HG03025 (cell line): Measurements from ENCODE around the gene ELAC2.
A peak's percentile ranks its signal among the peaks of the same experiment; 100 is the strongest.

Experiments
- ATAC-seq: cut with Tn5 transposase; IDR thresholded peaks from one replicate; pipeline ENCODE4 v1.9.1; 2021; ENCODE audit warnings: mild to moderate bottlenecking, moderate library complexity; ENCODE audit not compliant: unreplicated experiment, low FRiP score

ELAC2 gene, protein sequence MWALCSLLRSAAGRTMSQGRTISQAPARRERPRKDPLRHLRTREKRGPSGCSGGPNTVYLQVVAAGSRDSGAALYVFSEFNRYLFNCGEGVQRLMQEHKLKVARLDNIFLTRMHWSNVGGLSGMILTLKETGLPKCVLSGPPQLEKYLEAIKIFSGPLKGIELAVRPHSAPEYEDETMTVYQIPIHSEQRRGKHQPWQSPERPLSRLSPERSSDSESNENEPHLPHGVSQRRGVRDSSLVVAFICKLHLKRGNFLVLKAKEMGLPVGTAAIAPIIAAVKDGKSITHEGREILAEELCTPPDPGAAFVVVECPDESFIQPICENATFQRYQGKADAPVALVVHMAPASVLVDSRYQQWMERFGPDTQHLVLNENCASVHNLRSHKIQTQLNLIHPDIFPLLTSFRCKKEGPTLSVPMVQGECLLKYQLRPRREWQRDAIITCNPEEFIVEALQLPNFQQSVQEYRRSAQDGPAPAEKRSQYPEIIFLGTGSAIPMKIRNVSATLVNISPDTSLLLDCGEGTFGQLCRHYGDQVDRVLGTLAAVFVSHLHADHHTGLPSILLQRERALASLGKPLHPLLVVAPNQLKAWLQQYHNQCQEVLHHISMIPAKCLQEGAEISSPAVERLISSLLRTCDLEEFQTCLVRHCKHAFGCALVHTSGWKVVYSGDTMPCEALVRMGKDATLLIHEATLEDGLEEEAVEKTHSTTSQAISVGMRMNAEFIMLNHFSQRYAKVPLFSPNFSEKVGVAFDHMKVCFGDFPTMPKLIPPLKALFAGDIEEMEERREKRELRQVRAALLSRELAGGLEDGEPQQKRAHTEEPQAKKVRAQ

DNA sequence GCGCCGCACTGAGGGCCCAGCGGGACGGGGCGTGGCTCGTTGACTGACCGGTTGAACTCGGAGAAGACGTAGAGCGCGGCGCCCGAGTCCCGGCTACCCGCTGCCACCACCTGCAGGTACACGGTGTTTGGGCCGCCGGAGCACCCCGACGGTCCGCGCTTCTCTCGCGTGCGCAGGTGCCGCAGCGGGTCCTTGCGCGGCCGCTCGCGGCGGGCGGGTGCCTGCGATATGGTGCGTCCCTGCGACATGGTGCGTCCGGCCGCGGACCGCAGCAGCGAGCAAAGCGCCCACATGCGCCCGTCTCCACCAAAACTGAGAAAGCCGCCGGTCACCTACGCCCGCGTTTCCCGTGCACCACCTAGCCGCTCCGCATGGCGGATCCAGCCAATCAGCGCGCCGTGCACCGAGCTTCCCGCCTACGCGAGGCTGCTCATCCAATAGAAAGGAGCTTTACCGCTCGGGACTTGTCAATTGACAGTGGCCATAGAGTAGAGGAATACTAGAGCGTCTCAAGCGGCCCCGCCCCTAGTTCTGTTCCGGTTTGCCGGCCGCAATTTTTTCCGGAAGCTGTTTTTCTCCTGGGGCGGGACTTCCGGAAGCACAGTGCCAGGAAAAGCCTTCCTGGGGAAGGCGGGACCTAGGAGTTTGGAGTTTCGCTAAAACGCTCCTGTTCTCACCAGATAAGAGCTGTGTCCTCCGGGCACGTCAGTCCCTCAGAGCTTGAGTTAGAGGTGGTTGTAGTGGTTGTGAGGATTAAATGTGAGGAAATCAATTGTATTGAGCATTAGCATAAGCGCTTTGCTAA is at the start of gene ELAC2:
TSS of gene ELAC2 (minus strand) at position 373 of the 805 bp plus-strand sequence. CDS start at position 293, 80 bp downstream.
- ATAC-seq, result peak; percentile 98

DNA sequence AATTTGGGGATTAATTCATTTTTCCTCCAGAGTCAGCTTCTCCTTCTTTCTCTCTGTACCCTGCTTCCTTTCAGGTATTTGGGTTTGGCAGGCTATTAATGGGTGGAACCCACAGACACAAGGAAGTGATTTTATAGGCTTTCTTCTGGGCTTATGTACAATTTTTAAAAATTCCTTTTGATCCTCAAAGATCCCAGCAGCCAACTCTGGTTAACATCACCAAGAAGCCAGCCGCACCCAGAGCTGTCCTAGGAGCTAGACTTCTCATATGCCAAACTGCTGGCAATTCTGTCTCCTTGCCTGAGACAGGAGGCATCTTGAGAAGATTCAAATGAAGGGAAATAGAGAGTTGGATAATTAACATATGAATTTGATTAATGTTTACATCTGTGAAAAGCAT is 47.2 kb upstream of the ELAC2 start:
- ATAC-seq, result no peak

DNA sequence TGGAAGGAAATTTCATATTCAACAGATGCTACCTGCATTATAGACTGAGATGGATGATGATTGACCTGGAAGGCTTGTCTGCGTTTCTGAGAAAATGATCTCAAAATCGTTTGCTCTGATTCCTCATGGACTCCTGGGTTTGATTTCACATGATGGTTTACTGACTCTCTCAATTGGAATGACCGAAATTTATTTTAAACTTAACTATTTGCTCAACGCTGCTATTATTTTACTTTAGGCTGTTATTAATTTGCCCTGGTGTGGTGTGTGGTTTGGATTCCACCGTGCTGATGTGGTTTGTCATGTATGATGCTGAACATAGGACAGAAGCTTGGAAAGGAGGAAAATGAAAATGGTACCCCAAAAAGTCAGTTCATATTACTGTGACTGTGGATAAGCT is 37.3 kb upstream of the ELAC2 start:
- ATAC-seq, result no peak

DNA sequence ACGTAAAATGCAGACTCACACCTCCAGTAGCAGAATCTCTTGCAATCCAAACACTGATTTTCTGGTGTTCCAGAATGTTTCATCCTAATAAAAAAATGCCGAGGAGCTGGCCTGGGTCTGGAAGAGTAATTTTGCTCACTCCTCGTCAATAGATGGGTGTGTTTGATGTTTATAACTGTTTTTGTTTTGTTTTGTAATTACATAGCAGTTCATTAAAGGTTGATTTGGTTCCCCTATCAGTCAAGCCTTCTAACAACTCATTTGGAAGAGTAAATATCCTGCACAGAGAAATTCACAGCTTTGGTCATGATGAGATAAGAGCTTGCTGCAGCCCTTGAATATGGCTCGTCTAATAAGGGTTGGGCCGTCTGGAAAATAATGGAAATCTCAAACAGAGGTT is 36.8 kb upstream of the ELAC2 start:
- no peak for ATAC-seq

DNA sequence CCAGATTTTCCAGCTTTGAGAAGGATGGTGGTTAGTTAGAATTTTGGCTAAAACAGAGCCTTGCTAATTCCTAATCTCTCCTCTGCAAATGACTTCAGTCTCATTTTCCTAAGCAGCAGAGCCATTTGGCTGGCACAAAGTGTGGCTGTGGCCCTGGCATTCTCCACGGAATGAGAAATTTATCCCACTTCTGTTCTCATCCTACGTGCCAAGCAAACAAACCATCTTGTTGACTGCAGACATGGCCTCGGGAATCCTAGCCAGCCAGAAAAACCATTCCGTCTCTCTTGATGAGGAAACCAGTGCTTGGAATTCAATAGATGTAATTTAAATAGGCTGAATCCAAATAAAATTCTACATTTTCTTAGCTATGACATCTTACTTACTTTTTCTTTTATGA is 34.1 kb upstream of the ELAC2 start:
- no peak for ATAC-seq

DNA sequence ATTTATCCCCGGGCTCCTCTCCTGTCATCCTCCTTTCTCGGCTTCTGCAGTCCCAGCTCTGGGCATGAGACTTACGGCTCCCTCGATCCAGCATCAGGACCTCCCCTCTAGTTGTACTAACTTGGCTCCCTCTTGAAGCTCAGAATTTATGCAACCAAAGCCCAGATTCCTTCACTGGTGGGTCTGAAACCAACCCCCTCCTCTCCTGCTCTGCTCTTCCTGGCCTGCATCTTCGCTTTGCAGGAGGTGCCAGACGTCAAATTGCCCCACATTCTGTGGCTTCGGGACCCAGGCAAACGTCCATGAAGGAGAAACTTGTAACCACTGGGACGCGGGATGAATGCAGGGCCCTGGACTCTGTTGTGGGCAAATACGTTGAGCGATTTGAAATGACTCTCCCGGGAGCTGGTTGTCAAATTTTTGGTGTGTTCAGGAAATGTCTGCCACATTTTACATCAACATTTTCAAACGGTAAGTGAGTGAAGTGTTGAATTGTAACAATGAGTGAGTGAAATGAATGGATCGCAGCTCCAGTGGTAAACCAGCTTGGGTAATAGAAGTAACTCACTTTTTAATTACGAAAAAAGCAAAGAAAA is 29.3 kb upstream of the ELAC2 start:
- no peak for ATAC-seq

DNA sequence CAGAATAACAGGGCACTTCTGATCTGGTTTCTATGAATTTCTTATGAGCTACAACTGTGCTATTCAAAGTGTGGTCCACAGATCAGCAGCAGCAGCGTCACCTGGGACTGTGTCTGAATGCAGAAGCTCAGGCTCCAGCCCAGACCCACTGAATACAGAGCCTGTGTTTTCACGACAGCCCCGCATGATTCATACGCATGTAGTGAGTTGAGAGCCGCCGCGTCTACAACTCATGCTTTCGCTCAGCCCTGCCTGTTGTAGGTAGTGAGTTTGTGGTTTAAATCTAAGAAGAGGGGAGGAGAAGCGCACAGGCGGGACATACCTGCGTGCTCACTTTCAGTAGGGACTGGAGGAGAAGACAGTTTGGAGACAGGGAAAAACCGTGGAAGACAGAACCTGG is 28.5 kb upstream of the ELAC2 start:
- ATAC-seq, result no peak

DNA sequence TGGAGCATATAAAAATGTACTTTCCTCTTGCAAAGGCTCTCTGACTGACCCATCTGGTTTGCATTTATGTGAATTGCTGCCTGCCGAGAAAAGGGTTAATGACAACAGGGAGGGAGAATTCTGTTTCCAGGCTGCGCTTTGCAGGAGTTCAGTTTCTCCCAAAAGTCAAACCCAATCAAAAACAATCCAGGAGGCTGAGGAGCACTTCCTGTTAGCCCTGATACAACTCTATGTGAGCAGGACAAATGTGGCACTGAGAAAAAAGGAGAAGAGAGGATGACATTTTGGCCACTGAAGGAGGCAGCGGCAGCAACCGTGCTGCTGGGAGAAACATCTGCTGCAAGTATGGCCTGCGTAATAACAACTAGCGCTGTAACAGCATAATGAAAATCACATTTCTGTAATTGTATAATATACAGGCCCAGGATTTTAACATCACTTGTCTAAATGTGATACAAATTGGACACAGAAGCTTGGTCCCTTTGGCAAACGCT is 26.8 kb upstream of the ELAC2 start:
- ATAC-seq, result no peak

DNA sequence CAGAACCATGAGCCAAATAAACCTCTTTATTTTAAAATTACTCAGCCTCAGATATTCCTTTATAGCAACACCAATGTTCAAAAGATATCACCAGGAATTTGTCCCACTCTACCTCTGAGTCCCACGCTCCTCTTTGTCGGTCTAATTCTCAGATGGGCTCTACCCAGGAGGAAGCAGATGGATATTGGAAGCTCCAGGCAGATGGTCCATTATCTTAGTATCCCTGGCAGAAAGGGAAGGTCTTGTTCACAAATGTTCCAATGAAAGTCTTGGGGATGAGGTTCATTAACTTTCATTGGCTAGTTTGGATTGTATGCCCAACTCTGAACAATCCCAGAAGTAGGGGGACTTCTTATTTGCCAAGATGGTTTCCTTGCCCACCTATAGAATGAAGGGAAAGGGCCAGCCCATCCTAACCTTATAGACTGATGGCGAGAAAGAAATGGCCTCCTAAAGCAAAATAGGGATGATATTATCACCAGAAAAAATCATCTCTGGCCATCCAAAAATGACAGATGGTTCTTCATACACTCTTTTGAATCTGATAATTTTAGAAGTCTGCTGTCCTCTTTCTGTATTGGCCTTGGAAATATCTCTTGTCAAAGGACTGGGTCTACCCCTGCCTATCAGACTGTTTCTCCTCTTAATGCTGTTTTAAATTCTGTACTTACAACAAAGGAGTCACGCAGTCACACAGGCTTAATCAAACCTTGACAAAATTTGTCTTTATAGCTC is 21.3 kb upstream of the ELAC2 start:
- no peak for ATAC-seq

DNA sequence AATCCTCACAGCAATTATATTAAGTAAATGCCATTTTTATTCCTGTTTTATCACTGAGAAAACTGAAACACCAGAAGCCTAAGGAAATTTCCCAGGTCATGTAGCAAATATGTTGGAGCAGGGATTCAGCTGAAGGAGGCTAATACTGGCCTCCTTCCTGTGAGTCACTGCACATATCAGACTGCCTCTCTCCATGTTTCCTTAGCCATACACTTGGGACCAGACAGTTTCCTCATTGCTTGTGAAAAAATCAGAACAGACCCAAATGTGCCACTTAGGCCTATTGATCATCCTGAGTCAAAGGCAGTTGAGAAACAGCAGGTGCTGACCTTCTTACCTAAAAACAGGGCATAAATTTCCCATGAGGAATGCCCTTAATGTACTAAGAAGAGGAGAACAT is 18.9 kb upstream of the ELAC2 start:
- ATAC-seq, result no peak

DNA sequence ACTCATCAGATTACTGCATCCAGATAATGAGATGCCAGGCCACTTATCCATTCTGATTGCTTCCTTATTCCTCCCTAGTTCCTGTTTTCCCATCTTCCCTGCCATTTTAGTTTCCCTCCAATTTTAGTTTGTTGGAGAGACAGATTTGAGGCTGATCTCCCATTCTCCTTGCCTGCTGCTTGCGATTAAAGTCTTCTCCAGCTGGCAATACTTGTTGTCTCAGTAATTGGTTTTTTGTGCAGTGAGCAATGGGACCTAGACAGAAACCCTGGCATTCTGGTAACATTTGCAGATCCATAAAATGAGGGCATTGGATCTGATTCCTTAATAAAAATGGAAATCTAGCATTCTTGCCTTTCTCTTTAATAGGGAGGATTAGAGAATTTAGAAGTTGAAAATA is 17.6 kb upstream of the ELAC2 start:
- no peak for ATAC-seq

DNA sequence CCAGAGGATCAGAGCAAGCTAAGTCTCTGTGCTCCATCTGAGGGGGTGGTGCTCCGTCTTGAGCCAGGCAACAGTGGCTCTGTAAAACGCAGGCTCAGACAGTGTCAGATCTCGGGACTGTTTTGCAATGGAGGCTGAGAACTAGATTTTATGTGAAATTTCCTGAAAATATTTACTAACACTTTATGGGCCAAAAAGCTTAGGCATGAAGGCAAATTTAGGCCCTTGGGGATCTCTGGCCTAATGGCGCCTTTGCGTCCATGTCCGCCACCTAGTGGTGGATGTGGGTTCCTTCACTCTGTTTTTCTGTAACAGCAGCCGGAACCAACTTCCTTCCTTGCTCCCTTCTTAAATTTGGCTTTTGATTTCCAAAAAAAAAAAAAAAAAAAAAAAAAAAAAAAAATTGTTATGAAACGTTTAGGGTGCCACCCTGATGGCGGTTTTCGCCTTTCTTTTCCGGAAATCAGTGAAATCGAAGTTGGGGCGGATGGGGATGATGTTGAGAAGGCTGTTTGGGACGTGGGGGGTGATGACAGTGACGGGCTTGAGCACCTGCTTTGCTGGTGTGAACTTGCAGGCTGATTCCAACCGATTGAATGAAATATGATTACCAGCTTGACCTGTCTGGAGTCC is 14.0 kb upstream of the ELAC2 start:
- ATAC-seq, result peak; percentile 60

DNA sequence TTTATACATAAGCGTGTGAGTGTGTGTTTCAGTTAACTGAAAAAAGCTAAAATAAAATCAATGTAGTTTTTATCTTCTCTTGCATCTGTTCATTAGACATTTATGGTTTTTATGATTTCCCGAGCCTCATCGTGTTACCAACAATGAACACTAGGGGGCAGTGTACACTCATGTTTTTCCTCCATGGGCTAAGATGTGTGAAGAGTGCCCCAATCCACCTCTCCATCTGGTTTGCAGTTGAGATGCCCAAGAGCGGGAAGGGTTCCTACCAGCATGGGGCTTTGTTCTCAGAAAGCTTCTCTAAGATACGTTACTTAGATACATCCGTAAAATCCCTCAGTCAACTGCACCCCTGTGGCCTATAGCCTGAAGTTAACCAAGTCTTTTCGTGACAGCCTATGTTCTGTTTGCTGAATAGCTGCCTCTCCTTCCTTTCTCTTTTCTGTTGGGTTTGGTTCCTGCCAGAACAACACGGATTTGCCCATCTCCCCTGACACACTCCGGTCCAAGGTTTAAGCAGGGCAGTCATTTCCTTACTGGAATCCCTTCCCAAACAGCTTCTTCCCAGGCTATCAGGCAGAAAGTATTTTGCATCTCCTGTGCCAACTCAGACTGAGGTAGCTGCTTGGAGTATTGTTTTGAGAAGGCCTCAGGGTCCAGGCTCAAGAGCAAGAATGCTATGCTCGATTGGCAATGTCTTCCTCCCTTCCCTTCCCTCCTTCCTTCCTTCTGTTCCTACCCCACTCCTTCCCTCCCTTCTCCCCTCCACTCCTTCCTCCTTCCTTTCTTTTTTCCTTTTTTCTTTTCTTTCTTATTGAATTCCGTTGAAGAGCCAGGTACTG is 12.9 kb upstream of the ELAC2 start:
- ATAC-seq, result no peak

DNA sequence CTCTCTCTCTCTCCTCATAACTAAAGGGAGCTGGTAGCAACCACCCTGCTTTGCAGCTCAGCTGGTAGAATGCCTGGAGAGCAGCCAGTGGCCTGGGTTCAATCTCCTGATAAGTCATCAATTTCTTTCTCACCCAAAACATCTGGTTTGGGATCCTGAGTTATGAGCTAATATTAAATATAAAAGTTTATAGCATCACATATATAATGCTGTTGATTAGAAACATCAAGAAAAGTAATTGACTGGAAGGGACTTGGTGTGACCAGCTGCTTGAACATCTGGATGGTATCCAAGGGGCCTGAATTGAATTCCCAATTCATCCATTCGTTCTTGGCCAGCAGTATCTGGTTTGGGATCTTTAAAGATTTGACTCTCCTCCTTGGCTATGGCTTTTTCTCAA is 12.2 kb upstream of the ELAC2 start:
- no peak for ATAC-seq

DNA sequence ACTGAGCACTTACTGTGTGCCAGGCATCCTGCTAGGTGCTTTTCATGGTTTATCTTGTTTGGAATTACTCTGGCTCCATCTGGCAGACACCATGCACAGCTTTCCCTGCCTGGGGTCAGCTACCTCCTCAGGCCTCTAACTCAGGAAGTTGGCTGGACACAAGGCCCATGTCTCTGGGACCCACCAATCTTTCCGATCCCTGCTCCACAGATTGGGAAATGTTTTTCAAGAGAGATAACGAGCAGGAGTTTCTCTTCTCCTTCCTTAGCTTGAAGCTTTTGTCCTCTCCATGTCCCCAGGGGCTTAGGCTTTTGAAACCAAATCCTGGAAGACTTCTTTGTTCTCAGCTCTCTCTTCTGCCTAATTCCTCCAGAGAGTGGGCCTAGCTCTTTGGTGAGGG is 11.5 kb upstream of the ELAC2 start:
- ATAC-seq, result no peak

DNA sequence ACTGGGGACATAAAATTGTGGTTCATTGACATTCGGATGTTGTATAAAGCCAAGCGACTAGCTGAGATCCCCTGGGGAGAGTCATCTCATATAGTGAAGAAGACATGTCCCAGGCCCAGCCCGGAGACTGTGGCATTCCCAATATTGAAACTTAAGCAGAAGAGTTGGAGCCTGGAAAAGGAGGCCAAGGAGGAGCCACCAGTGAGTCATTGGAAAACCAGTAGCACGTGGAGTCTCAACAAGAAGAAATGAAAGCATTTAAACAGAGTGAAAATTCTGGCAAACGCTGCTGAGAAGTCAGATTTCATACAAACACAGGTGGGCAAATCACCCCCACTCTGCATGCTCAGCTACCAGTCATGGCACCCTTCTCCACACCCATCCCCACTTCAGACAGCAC is 9.4 kb upstream of the ELAC2 start:
- no peak for ATAC-seq

DNA sequence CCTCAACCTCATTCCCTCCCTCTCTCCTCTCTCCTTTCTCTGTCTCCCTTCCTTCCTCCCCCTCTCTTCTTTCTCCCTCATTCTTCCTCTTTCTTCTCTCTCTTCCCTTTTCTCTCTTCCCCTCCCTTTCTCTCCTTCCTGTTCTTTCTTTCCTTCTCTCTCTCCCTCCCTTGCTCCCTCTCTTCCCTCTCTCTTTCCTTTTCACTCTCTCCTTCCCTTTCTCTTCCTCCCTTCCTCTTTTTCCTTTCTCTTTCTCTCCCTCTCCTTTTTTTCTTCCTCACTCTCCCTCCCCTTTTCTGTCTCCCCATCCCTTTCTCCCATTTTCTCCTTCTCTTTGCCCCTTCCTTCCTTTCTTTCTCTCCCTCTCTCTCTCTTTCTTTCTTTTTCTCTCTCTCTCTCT is 7.9 kb upstream of the ELAC2 start:
- ATAC-seq, result no peak

DNA sequence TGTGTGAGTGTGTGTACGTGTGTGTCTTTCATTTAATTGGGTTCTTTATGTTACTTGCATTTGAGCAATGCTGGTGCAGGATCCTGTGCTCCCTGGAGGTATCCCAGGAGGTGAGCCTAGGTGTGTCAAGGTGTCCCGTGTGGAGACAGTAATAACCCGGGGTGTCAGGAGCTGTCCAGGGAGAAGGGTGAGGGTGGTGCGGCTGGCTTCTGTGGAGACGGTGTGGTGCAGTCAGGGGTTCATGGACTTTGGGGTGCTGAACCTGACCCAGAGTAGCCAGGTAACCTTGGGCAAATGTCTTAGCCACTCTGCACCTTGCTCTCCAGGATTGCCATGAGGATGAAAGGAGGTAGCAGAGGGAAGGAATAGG is 7.4 kb upstream of the ELAC2 start:
- no peak for ATAC-seq
